Pericardium fibroblast (primary cell): Measurements from ENCODE around the gene ELK3. TPM values are rescaled to one million over a fixed set of nuclear protein-coding genes. Genes with fewer than 3 reads are reported as not detected.

Source experiments
- total RNA-seq: library from RNA; depleted of rRNA; stranded (reverse); fragments of >200 nt; gene quantifications from 2 replicates; pipeline ENCODE4 v1.2.3, GENCODE V29; 2015

ELK3 gene
- 15.4 and 23.3 TPM in 2 replicates for total RNA-seq

GRCh38 chr12:96193725-96194575 lies at the start of gene ELK3:
ELK3 (plus strand) TSS chr12:96194375.

Other genes with a start within 250 kb of the ELK3 start
- not detected in 2 replicates for gene HAL, start 198.0 kb upstream of the ELK3 start, total RNA-seq
- gene LTA4H, start 158.8 kb upstream of the ELK3 start, total RNA-seq, result 67.4 and 83.3 TPM in 2 replicates
- 19.4 and 23.3 TPM in 2 replicates for gene CDK17, start 206.1 kb downstream of the ELK3 start, total RNA-seq